ENCODE results near the gene PIK3R5. TPM values are rescaled to one million over a fixed set of nuclear protein-coding genes. Genes with fewer than 3 reads are reported as not detected.

The PIK3R5 gene
- total RNA-seq, 1 experiment from 2014 or later: 5.9 TPM

- TF ChIP-seq CTCF (IDR thresholded peaks at IDR 0.05): no peak
- no peak for TF ChIP-seq MXD4 (CRISPR knock-in tag; IDR thresholded peaks at IDR 0.05; ENCODE audit: borderline replicate concordance)
- no peak for TF ChIP-seq FOXP4 (CRISPR knock-in tag; IDR thresholded peaks at IDR 0.05)
- TF ChIP-seq FOXP1 (CRISPR knock-in tag; IDR thresholded peaks at IDR 0.05; ENCODE audit: borderline replicate concordance): no peak
- no peak for TF ChIP-seq E2F4 (CRISPR knock-in tag; IDR thresholded peaks at IDR 0.05; ENCODE audit: borderline replicate concordance, low read depth)
- TF ChIP-seq CBFB (CRISPR knock-in tag; IDR thresholded peaks at IDR 0.05; ENCODE audit: low read depth): no peak
- TF ChIP-seq ZNF232 (CRISPR knock-in tag; IDR thresholded peaks at IDR 0.05): no peak
Measured at GRCh38 chr17:8963014-8963413, 2.5 kb downstream of the PIK3R5 start (continued).

GRCh38 chr17:8961829-8962228 is 3.7 kb downstream of the PIK3R5 start:
- no peak for ATAC-seq
- Mint-ChIP-seq H3K27me3 (ENCODE audit: low read depth) (peaks cover 33% of the 10 kb centered on the region), H3K9me3 (peaks cover 3% of the 10 kb centered on the region; the same call in 1 of the 2 replicates), H3K27ac (no peak overlapping the region), H3K36me3 (0 out of 2 replicates have a peak, but pooled peaks cover 2% of the 10 kb centered on the region), H3K4me1 (peaks cover 13% of the 10 kb centered on the region), H3K4me3 (no peak overlapping the region)
- POLR2A ChIA-PET: no interaction called here
- no peak for TF ChIP-seq STAT6 (CRISPR knock-in tag; conservative IDR thresholded peaks at IDR 0.05; ENCODE audit: low read depth)
- TF ChIP-seq EMX1 (CRISPR knock-in tag; IDR thresholded peaks at IDR 0.05): no peak
- TF ChIP-seq ZNF423 (CRISPR knock-in tag; IDR thresholded peaks at IDR 0.05): no peak
- no peak for TF ChIP-seq ZNF138 (CRISPR knock-in tag; conservative IDR thresholded peaks at IDR 0.05)
- no peak for TF ChIP-seq ERG (CRISPR knock-in tag; IDR thresholded peaks at IDR 0.05)
- TF ChIP-seq TCF7 (CRISPR knock-in tag; IDR thresholded peaks at IDR 0.05; ENCODE audit: low read depth): no peak
- TF ChIP-seq IRF2 (CRISPR knock-in tag; IDR thresholded peaks at IDR 0.05; ENCODE audit: borderline replicate concordance, low read depth): no peak
- TF ChIP-seq TEAD1 (CRISPR knock-in tag; IDR thresholded peaks at IDR 0.05): no peak
- TF ChIP-seq ZNF532 (CRISPR knock-in tag; IDR thresholded peaks at IDR 0.05; ENCODE audit: borderline replicate concordance): no peak
- no peak for TF ChIP-seq CREM (CRISPR knock-in tag; IDR thresholded peaks at IDR 0.05)
- no peak for TF ChIP-seq ZNF416 (CRISPR knock-in tag; IDR thresholded peaks at IDR 0.05)
- no peak for TF ChIP-seq FOXP1 (CRISPR knock-in tag; IDR thresholded peaks at IDR 0.05; ENCODE audit: borderline replicate concordance)
- no peak for TF ChIP-seq SP1 (CRISPR knock-in tag; conservative IDR thresholded peaks at IDR 0.05)
- DNase-seq (ENCODE audit: low spot score): no peak
- CTCF ChIA-PET: interaction anchor here (0.6 to 2.2 kb wide), 4 partner anchors 10 to 560 kb away, joined by 3 to 5 read pairs (median 4); no protein-coding TSS in a partner anchor

Data from WTC11 (cell line).